Endothelial cell of umbilical vein (primary cell): ENCODE measurements around the gene CDCA7L. TPM values are rescaled to one million over a fixed set of nuclear protein-coding genes. Genes with fewer than 3 reads are reported as not detected.

Source experiments
- BruUV-seq: library from RNA; stranded (reverse); fragments of 400-500 nt; replicated peaks from 2 replicates; lab custom pipeline; 2021; lab: Mats Ljungman, UMichigan
- CTCF ChIA-PET: fragments of 300-600, 350-600 bp; sonication (Branson Sonifier 250); formaldehyde crosslinking; loops from one replicate; lab custom pipeline; 2021; ENCODE audit warnings: antibody characterized with exemption, inconsistent platforms; lab: Charles Lee
- POLR2A ChIA-PET: fragments of 300-600, 350-600 bp; sonication (Branson Sonifier 250); formaldehyde crosslinking; loops from one replicate; lab custom pipeline; 2021; ENCODE audit warnings: antibody characterized with exemption, inconsistent platforms; lab: Charles Lee
- DNase-seq: peaks from one replicate; pipeline ENCODE4 v3.0.0-alpha.2; 2011; ENCODE audit warnings: low read depth, low spot score
- FAIRE-seq: peaks from 2 replicates; lab custom pipeline; 2011; peaks lifted over from hg19 to GRCh38; lab: Jason Lieb, UNC
- H2AFZ ChIP-seq: 2 replicates; pipeline ENCODE4 v1.6.0; 2012; ENCODE audit warnings: low read depth, low read length, control low read depth, inconsistent platforms
- H3K27ac ChIP-seq: 2 replicates; pipeline ENCODE4 v1.5.1; 2011; ENCODE audit warnings: low read depth, mild to moderate bottlenecking, control low read depth, low read length, moderate library complexity; ENCODE audit not compliant: insufficient read depth
- H3K27me3 ChIP-seq, 2 experiments: 2 replicates each; pipeline versions ENCODE4 v1.6.0 to v1.6.1; 2011; ENCODE audit warnings: low read length in 2 of 2, mixed read lengths in 1 of 2; ENCODE audit not compliant: control insufficient read depth in 2 of 2, insufficient read depth in 2 of 2
- H3K36me3 ChIP-seq, 2 experiments: 2 replicates in 1 of 2; 3 replicates in 1 of 2; pipeline ENCODE4 v1.5.1; 2011; ENCODE audit warnings: low read length in 2 of 2, mild to moderate bottlenecking in 1 of 2, moderate library complexity in 1 of 2; ENCODE audit not compliant: control insufficient read depth in 2 of 2, insufficient read depth in 2 of 2; ENCODE audit errors: extremely low read depth in 1 of 2
- H3K4me1 ChIP-seq: 3 replicates; pipeline ENCODE4 v1.5.1; 2011; ENCODE audit warnings: mild to moderate bottlenecking, low read length; ENCODE audit not compliant: control insufficient read depth, insufficient read depth; ENCODE audit errors: extremely low read depth
- H3K4me2 ChIP-seq: 2 replicates; pipeline ENCODE4 v1.6.1; 2011; ENCODE audit warnings: low read length, control low read depth, mixed read lengths; ENCODE audit not compliant: insufficient read depth
- H3K4me3 ChIP-seq, 3 experiments: fragments of 200-600 bp in 1 of 3; sonication (generic), shearing (Covaris generic) in 1 of 3; replicated peaks in 1 of 3; 2 replicates each; pipeline ENCODE4 v1.5.1; 2011 to 2016; ENCODE audit warnings: control low read depth in 3 of 3, low read length in 3 of 3, mild to moderate bottlenecking in 2 of 3, inconsistent platforms in 1 of 3, low read depth in 1 of 3, moderate library complexity in 1 of 3; ENCODE audit not compliant: insufficient read depth in 1 of 3
- H3K79me2 ChIP-seq: 2 replicates; pipeline ENCODE4 v1.6.0; 2012; ENCODE audit warnings: low read length, inconsistent platforms; ENCODE audit not compliant: control insufficient read depth, insufficient read depth
- H3K9ac ChIP-seq: replicated peaks from 2 replicates; pipeline ENCODE3; 2011; ENCODE audit warnings: low read length, control low read depth; ENCODE audit not compliant: insufficient read depth; ENCODE audit errors: extremely low read depth
- H3K9me1 ChIP-seq: replicated peaks from 3 replicates; pipeline ENCODE4 v1.6.0; 2011; ENCODE audit warnings: mild to moderate bottlenecking, low read length; ENCODE audit not compliant: control insufficient read depth, insufficient read depth; ENCODE audit errors: extremely low read depth
- H3K9me3 ChIP-seq: replicated peaks from 2 replicates; pipeline ENCODE4 v1.5.1; 2012; ENCODE audit warnings: low read length, inconsistent platforms; ENCODE audit not compliant: control insufficient read depth, insufficient read depth
- H4K20me1 ChIP-seq: replicated peaks from 2 replicates; pipeline ENCODE3; 2011; ENCODE audit warnings: mild to moderate bottlenecking, low read length; ENCODE audit not compliant: control insufficient read depth, insufficient read depth; ENCODE audit errors: extremely low read depth
- EZH2 ChIP-seq: IDR thresholded peaks from 2 replicates; pipeline ENCODE4 v1.6.1; 2012; ENCODE audit warnings: borderline replicate concordance, low read depth, mild to moderate bottlenecking, moderate library complexity, low read length, inconsistent platforms; ENCODE audit not compliant: severe bottlenecking
- FOS ChIP-seq: IDR thresholded peaks from 2 replicates; pipeline ENCODE4 v1.6.1; 2011; ENCODE audit warnings: mild to moderate bottlenecking, low read length, moderate library complexity, borderline replicate concordance; ENCODE audit not compliant: insufficient read depth
- GATA2 ChIP-seq: IDR thresholded peaks from 2 replicates; pipeline ENCODE4 v1.7.0; 2011; ENCODE audit warnings: low read depth, mild to moderate bottlenecking, moderate library complexity, mixed read lengths, low read length; ENCODE audit not compliant: insufficient read length, insufficient read depth
- JUN ChIP-seq: IDR thresholded peaks from 2 replicates; pipeline ENCODE4 v1.6.1; 2011; ENCODE audit warnings: borderline replicate concordance, low read depth; ENCODE audit not compliant: insufficient read length, insufficient read depth
- MYC ChIP-seq: IDR thresholded peaks from one replicate; pipeline ENCODE4 v1.6.1; 2011; ENCODE audit warnings: mild to moderate bottlenecking, low read depth, low read length
- POLR2A ChIP-seq: IDR thresholded peaks from 2 replicates; pipeline ENCODE4 v1.6.1; 2012; ENCODE audit warnings: low read depth, mild to moderate bottlenecking, control low read depth, low read length
- POLR2AphosphoS5 ChIP-seq: IDR thresholded peaks from 2 replicates; pipeline ENCODE4 v1.6.1; 2012; ENCODE audit warnings: low read depth, mild to moderate bottlenecking, control low read depth, low read length, moderate library complexity; ENCODE audit not compliant: insufficient read depth
- dilution Hi-C: fragments of 300-500 bp; cut with MboI; formaldehyde crosslinking; loops from one replicate; pipeline ENCODE4 v1.15.0; 2019; ENCODE audit warnings: low sequenced_read_pairs; ENCODE audit not compliant: extremely low pct_ligation_motif_present
- intact Hi-C: fragments of 100-400 bp; cut with micrococcal nuclease; formaldehyde crosslinking; loops from one replicate; pipeline ENCODE4 v1.10.0; 2022
- polyA plus RNA-seq, 4 experiments: library from polyadenylated mRNA; depleted of rRNA in 3 of 4; stranded (reverse) in 3 of 4; unstranded in 1 of 4; fragments of >200 nt; gene quantifications; 2 replicates each; pipeline versions ENCODE4 v1.2.1 to v1.2.3, GENCODE V29; 2011 to 2012; ENCODE audit warnings: missing spikeins in 1 of 4
- total RNA-seq: library from RNA; stranded (reverse); gene quantifications from 2 replicates; pipeline ENCODE4 v1.2.3, GENCODE V29; 2021
- TF ChIP-seq, protein P1 (sequence below): IDR thresholded peaks from 2 replicates; pipeline ENCODE4 v1.6.1; 2011; ENCODE audit not compliant: insufficient read depth, insufficient read length
- TF ChIP-seq, protein P2 (sequence below), 2 donors: IDR thresholded peaks; 1 replicate in 1 of 2; 2 replicates in 1 of 2; pipeline ENCODE4 v1.5.1; 2011; ENCODE audit warnings: low read length in 2 of 2, mild to moderate bottlenecking in 2 of 2, moderate library complexity in 2 of 2, control low read depth in 1 of 2, inconsistent platforms in 1 of 2, low read depth in 1 of 2; ENCODE audit not compliant: insufficient read depth in 1 of 2; ENCODE audit errors: extremely low read depth in 1 of 2

CDCA7L gene
- total and polyA plus RNA-seq, 2 donors (not counting 3 experiments of a cell fraction or from before 2014, with no cell fraction given), result 68.4 to 91.6 TPM

GRCh38 chr7:21947946-21948345 lies 2.2 kb upstream of the CDCA7L start:
- no peaks in the 10 kb centered on the region for H3K9me3 ChIP-seq
- ChIA-PET POLR2A (no interaction called here), CTCF (interaction anchor here (1.0 kb wide), 1 partner anchor 53 kb away, joined by 3 read pairs; no protein-coding TSS in a partner anchor)
- no peaks in the 10 kb centered on the region for H3K9me1 ChIP-seq
- no peaks in the 10 kb centered on the region for H4K20me1 ChIP-seq
- no peaks in the 10 kb centered on the region for H3K27me3 ChIP-seq
- intact Hi-C loops, result loop anchor here (2.0 to 10.0 kb wide), 5 partner anchors 13 to 1163 kb away; partner anchors contain the start of gene SP8
- no peak overlapping the region for H3K4me3 ChIP-seq
- no peak for TF ChIP-seq POLR2AphosphoS5
- TF ChIP-seq POLR2A, result no peak
- no peak for TF ChIP-seq MYC
- no peak for TF ChIP-seq JUN
- no peak for TF ChIP-seq FOS
- TF ChIP-seq EZH2, result no peak
- TF ChIP-seq, protein P1, sequence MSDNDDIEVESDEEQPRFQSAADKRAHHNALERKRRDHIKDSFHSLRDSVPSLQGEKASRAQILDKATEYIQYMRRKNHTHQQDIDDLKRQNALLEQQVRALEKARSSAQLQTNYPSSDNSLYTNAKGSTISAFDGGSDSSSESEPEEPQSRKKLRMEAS, result no peak
- TF ChIP-seq GATA2, result no peak
- TF ChIP-seq, protein P2, sequence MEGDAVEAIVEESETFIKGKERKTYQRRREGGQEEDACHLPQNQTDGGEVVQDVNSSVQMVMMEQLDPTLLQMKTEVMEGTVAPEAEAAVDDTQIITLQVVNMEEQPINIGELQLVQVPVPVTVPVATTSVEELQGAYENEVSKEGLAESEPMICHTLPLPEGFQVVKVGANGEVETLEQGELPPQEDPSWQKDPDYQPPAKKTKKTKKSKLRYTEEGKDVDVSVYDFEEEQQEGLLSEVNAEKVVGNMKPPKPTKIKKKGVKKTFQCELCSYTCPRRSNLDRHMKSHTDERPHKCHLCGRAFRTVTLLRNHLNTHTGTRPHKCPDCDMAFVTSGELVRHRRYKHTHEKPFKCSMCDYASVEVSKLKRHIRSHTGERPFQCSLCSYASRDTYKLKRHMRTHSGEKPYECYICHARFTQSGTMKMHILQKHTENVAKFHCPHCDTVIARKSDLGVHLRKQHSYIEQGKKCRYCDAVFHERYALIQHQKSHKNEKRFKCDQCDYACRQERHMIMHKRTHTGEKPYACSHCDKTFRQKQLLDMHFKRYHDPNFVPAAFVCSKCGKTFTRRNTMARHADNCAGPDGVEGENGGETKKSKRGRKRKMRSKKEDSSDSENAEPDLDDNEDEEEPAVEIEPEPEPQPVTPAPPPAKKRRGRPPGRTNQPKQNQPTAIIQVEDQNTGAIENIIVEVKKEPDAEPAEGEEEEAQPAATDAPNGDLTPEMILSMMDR (IDR thresholded peaks at IDR 0.05; ENCODE audit: extremely low read depth in 1 of 2, insufficient read depth in 1 of 2, low read depth in 1 of 2, low read length in 2 of 2), result no peak
- peaks cover 20% of the 10 kb centered on the region for H3K79me2 ChIP-seq
- H2AFZ ChIP-seq, result no peak overlapping the region
- H3K4me2 ChIP-seq, result no peak overlapping the region
- H3K4me1 ChIP-seq, result peaks cover 36% of the 10 kb centered on the region
- H3K36me3 ChIP-seq, result no peaks in the 10 kb centered on the region
- DNase-seq, result no peak
- no peak for FAIRE-seq
- no TSS peak for BruUV-seq
- dilution Hi-C loops, result no loop called here
- no peak overlapping the region for H3K9ac ChIP-seq
- no peak overlapping the region for H3K27ac ChIP-seq
